Immature natural killer cell (primary cell): ENCODE data around the gene SAMM50. TPM values are rescaled to one million over a fixed set of nuclear protein-coding genes. Genes with fewer than 3 reads are reported as not detected.

Experiments used
- DNase-seq, 3 donors: peaks; one replicate each; pipeline ENCODE4 v3.0.0; 2022; ENCODE audit warnings: mixed read lengths in 1 of 3
- H3K27ac Mint-ChIP-seq, 6 donors: one replicate each; pipeline ENCODE4 v1.8.0; 2020; ENCODE audit warnings: mixed read lengths in 6 of 6, mild to moderate bottlenecking in 5 of 6, inconsistent platforms in 4 of 6, moderate library complexity in 3 of 6
- H3K27me3 Mint-ChIP-seq, 3 donors: one replicate each; pipeline ENCODE4 v1.8.0; 2020 to 2021; ENCODE audit warnings: low read depth in 3 of 3, mild to moderate bottlenecking in 3 of 3, mixed read lengths in 3 of 3, moderate library complexity in 3 of 3, inconsistent platforms in 1 of 3
- H3K36me3 Mint-ChIP-seq, 3 donors: one replicate each; pipeline ENCODE4 v1.8.0; 2020; ENCODE audit warnings: mixed read lengths in 3 of 3, inconsistent platforms in 2 of 3, mild to moderate bottlenecking in 2 of 3
- H3K4me1 Mint-ChIP-seq, 2 donors: one replicate each; pipeline ENCODE4 v1.8.0; 2020; ENCODE audit warnings: inconsistent platforms in 2 of 2, mild to moderate bottlenecking in 2 of 2, mixed read lengths in 2 of 2, moderate library complexity in 1 of 2
- H3K4me3 Mint-ChIP-seq, 5 donors: one replicate each; pipeline ENCODE4 v1.8.0; 2020; ENCODE audit warnings: mild to moderate bottlenecking in 5 of 5, mixed read lengths in 5 of 5, inconsistent platforms in 3 of 5, moderate library complexity in 3 of 5
- H3K9me3 Mint-ChIP-seq, 6 donors: one replicate each; pipeline ENCODE4 v1.8.0; 2020; ENCODE audit warnings: mild to moderate bottlenecking in 6 of 6, mixed read lengths in 6 of 6, inconsistent platforms in 4 of 6, moderate library complexity in 3 of 6
- polyA plus RNA-seq, 3 donors: library from polyadenylated mRNA; unstranded; fragments of 300-500 nt; fragmentation: Illumina TruSeq; gene quantifications; one replicate each; pipeline ENCODE4 v1.2.3, GENCODE V29; 2021

The SAMM50 gene
- polyA plus RNA-seq, 3 donors from 2014 or later = 80.6 to 88.8 (median 82.8) TPM

- Mint-ChIP-seq H3K4me3 (peak overlapping the region; percentile 41 to 77 (median 62)), H3K27ac (peak overlapping the region in 1 of 6 donors; percentile 35), H3K27me3 (peaks cover 5 to 19% (median 8%) of the 10 kb centered on the region in 3 donors), H3K4me1 (peaks cover 5 to 7% of the 10 kb centered on the region in 2 donors), H3K9me3 (no peaks in the 10 kb centered on the region), H3K36me3 (no peaks in the 10 kb centered on the region)
- DNase-seq = no peak
Observed at GRCh38 chr22:43925433-43926348, 29.6 kb upstream of the SAMM50 start.

GRCh38 chr22:43926349-43926710 is 28.9 kb upstream of the SAMM50 start:
- peaks cover 3 to 19% (median 5%) of the 10 kb centered on the region in 3 donors for H3K27me3 Mint-ChIP-seq
- H3K9me3 Mint-ChIP-seq = no peaks in the 10 kb centered on the region
- no peak for DNase-seq
- H3K4me1 Mint-ChIP-seq = peaks cover 5 to 7% of the 10 kb centered on the region in 2 donors
- no peak overlapping the region for H3K4me3 Mint-ChIP-seq
- no peaks in the 10 kb centered on the region for H3K36me3 Mint-ChIP-seq
- no peak overlapping the region for H3K27ac Mint-ChIP-seq

- Mint-ChIP-seq H3K4me3 (no peak overlapping the region), H3K36me3 (no peaks in the 10 kb centered on the region), H3K27ac (no peak overlapping the region), H3K9me3 (no peaks in the 10 kb centered on the region), H3K4me1 (no peaks in the 10 kb centered on the region), H3K27me3 (peaks cover 5 to 15% (median 9%) of the 10 kb centered on the region in 3 donors)
- DNase-seq = no peak
Observed at GRCh38 chr22:43928468-43928867, 26.8 kb upstream of the SAMM50 start.

- DNase-seq = no peak
- H3K27me3 Mint-ChIP-seq = peaks cover 5 to 15% (median 12%) of the 10 kb centered on the region in 3 donors
- H3K36me3 Mint-ChIP-seq = no peaks in the 10 kb centered on the region
- no peak overlapping the region for H3K27ac Mint-ChIP-seq
- H3K4me3 Mint-ChIP-seq = no peak overlapping the region
- H3K9me3 Mint-ChIP-seq = no peaks in the 10 kb centered on the region
- H3K4me1 Mint-ChIP-seq = no peaks in the 10 kb centered on the region
Observed at GRCh38 chr22:43928908-43929307, 26.3 kb upstream of the SAMM50 start.

GRCh38 chr22:43931771-43932170 is 23.5 kb upstream of the SAMM50 start:
- Mint-ChIP-seq H3K4me3 (no peak overlapping the region), H3K36me3 (no peaks in the 10 kb centered on the region), H3K27me3 (peaks cover 2 to 11% (median 11%) of the 10 kb centered on the region in 3 donors), H3K27ac (no peak overlapping the region), H3K4me1 (no peaks in the 10 kb centered on the region), H3K9me3 (peaks cover 0 to 1% (median 0%) of the 10 kb centered on the region in 6 donors)
- no peak for DNase-seq

GRCh38 chr22:43941449-43941848 is 13.8 kb upstream of the SAMM50 start:
- H3K9me3 Mint-ChIP-seq = no peaks in the 10 kb centered on the region
- no peak overlapping the region for H3K4me3 Mint-ChIP-seq
- peaks cover 0 to 7% (median 4%) of the 10 kb centered on the region in 3 donors for H3K27me3 Mint-ChIP-seq
- no peak overlapping the region for H3K27ac Mint-ChIP-seq
- no peaks in the 10 kb centered on the region for H3K36me3 Mint-ChIP-seq
- no peak for DNase-seq
- no peaks in the 10 kb centered on the region for H3K4me1 Mint-ChIP-seq

- no peak overlapping the region for H3K4me3 Mint-ChIP-seq
- no peak for DNase-seq
- H3K36me3 Mint-ChIP-seq = no peaks in the 10 kb centered on the region
- no peaks in the 10 kb centered on the region for H3K9me3 Mint-ChIP-seq
- H3K4me1 Mint-ChIP-seq = no peaks in the 10 kb centered on the region
- H3K27me3 Mint-ChIP-seq = peaks cover 3 to 9% (median 5%) of the 10 kb centered on the region in 3 donors
- H3K27ac Mint-ChIP-seq = no peak overlapping the region
Observed at GRCh38 chr22:43944670-43945430, 10.4 kb upstream of the SAMM50 start.

GRCh38 chr22:43945632-43946383 is 9.4 kb upstream of the SAMM50 start:
- peaks cover 3 to 9% (median 4%) of the 10 kb centered on the region in 3 donors for H3K27me3 Mint-ChIP-seq
- peak; percentile 40 to 43 (median 40) for DNase-seq
- H3K4me1 Mint-ChIP-seq = no peaks in the 10 kb centered on the region
- no peak overlapping the region for H3K4me3 Mint-ChIP-seq
- no peak overlapping the region for H3K27ac Mint-ChIP-seq
- no peaks in the 10 kb centered on the region for H3K36me3 Mint-ChIP-seq
- no peaks in the 10 kb centered on the region for H3K9me3 Mint-ChIP-seq

GRCh38 chr22:43946384-43946667 is 8.9 kb upstream of the SAMM50 start:
- H3K36me3 Mint-ChIP-seq = no peaks in the 10 kb centered on the region
- no peak overlapping the region for H3K27ac Mint-ChIP-seq
- no peaks in the 10 kb centered on the region for H3K4me1 Mint-ChIP-seq
- no peak for DNase-seq
- no peaks in the 10 kb centered on the region for H3K9me3 Mint-ChIP-seq
- peaks cover 4 to 9% (median 4%) of the 10 kb centered on the region in 3 donors for H3K27me3 Mint-ChIP-seq
- no peak overlapping the region for H3K4me3 Mint-ChIP-seq

- Mint-ChIP-seq H3K4me1 (peaks cover under 1 to 1% of the 10 kb centered on the region in 2 donors), H3K9me3 (no peaks in the 10 kb centered on the region), H3K4me3 (no peak overlapping the region), H3K27ac (no peak overlapping the region), H3K36me3 (no peaks in the 10 kb centered on the region), H3K27me3 (peaks cover 4 to 9% (median 7%) of the 10 kb centered on the region in 3 donors)
- DNase-seq = no peak
Observed at GRCh38 chr22:43948836-43949406, 6.3 kb upstream of the SAMM50 start.

GRCh38 chr22:43951391-43951790 is 3.9 kb upstream of the SAMM50 start:
- Mint-ChIP-seq H3K36me3 (no peaks in the 10 kb centered on the region), H3K27ac (no peak overlapping the region), H3K27me3 (peaks cover 6 to 10% (median 8%) of the 10 kb centered on the region in 3 donors), H3K4me3 (no peak overlapping the region), H3K4me1 (peaks cover 24% of the 10 kb centered on the region in 2 donors), H3K9me3 (no peaks in the 10 kb centered on the region)
- no peak for DNase-seq

GRCh38 chr22:43951966-43952365 is 3.3 kb upstream of the SAMM50 start:
- Mint-ChIP-seq H3K9me3 (no peaks in the 10 kb centered on the region), H3K27ac (no peak overlapping the region)

GRCh38 chr22:43953988-43954785 is 1.1 kb upstream of the SAMM50 start:
- DNase-seq = no peak
- Mint-ChIP-seq H3K27me3 (peaks cover 3 to 7% (median 4%) of the 10 kb centered on the region in 3 donors), H3K4me3 (peak overlapping the region; percentile 96 to 99 (median 99)), H3K4me1 (peaks cover 38 to 44% of the 10 kb centered on the region in 2 donors), H3K27ac (peak overlapping the region; percentile 75 to 97 (median 88)), H3K9me3 (no peaks in the 10 kb centered on the region), H3K36me3 (no peaks in the 10 kb centered on the region)

More at GRCh38 chr22:43951966-43952365, 3.3 kb upstream of the SAMM50 start:
- Mint-ChIP-seq H3K27me3 (peaks cover 3 to 10% (median 8%) of the 10 kb centered on the region in 3 donors), H3K4me1 (peaks cover 29 to 30% of the 10 kb centered on the region in 2 donors), H3K4me3 (no peak overlapping the region), H3K36me3 (no peaks in the 10 kb centered on the region)
- no peak for DNase-seq
